ENCODE measurements around the gene PRSS23.

PRSS23 gene

GRCh38 chr11:86802146-86802545 lies 1.8 kb downstream of the PRSS23 start:
- TF ChIP-seq NFIC (IDR thresholded peaks at IDR 0.05) (no peak), EP300 (IDR thresholded peaks at IDR 0.05; ENCODE audit: borderline replicate concordance) (no peak)

GRCh38 chr11:86802601-86803051 lies 2.3 kb downstream of the PRSS23 start:
- TF ChIP-seq TAF1 (IDR thresholded peaks at IDR 0.05; ENCODE audit: low read depth): no peak
- peak; percentile 53 for TF ChIP-seq RAD21 (IDR thresholded peaks at IDR 0.05; ENCODE audit: low read depth)

- TF ChIP-seq REST (IDR thresholded peaks at IDR 0.05; ENCODE audit: low read depth) (no peak), TCF12 (IDR thresholded peaks at IDR 0.05; ENCODE audit: low read depth) (no peak), NFIC (IDR thresholded peaks at IDR 0.05) (no peak), FOXM1 (IDR thresholded peaks at IDR 0.05; ENCODE audit: borderline replicate concordance, low read depth) (no peak), USF1 (IDR thresholded peaks at IDR 0.05) (no peak), EGR1 (IDR thresholded peaks at IDR 0.05) (no peak), TAF1 (IDR thresholded peaks at IDR 0.05; ENCODE audit: low read depth) (no peak), CREB1 (IDR thresholded peaks at IDR 0.05; ENCODE audit: low read depth) (no peak), EP300 (IDR thresholded peaks at IDR 0.05; ENCODE audit: borderline replicate concordance) (no peak), CEBPB (IDR thresholded peaks at IDR 0.05) (no peak)
Observed at GRCh38 chr11:86803136-86804045, 3.0 kb downstream of the PRSS23 start.

- no peak for TF ChIP-seq MAX (IDR thresholded peaks at IDR 0.05)
- no peak for TF ChIP-seq TCF12 (IDR thresholded peaks at IDR 0.05; ENCODE audit: low read depth)
- TF ChIP-seq REST (IDR thresholded peaks at IDR 0.05; ENCODE audit: low read depth): no peak
- TF ChIP-seq NFIC (IDR thresholded peaks at IDR 0.05): no peak
- TF ChIP-seq FOXM1 (IDR thresholded peaks at IDR 0.05; ENCODE audit: borderline replicate concordance, low read depth): no peak
- TF ChIP-seq TEAD4 (IDR thresholded peaks at IDR 0.05): no peak
Observed at GRCh38 chr11:86804951-86805350, 4.6 kb downstream of the PRSS23 start.

GRCh38 chr11:86805873-86806310 lies 5.5 kb downstream of the PRSS23 start:
- TF ChIP-seq MAX (IDR thresholded peaks at IDR 0.05): no peak
- no peak for TF ChIP-seq USF1 (IDR thresholded peaks at IDR 0.05)
- no peak for TF ChIP-seq TAF1 (IDR thresholded peaks at IDR 0.05; ENCODE audit: low read depth)
- TF ChIP-seq EP300 (IDR thresholded peaks at IDR 0.05; ENCODE audit: borderline replicate concordance): no peak
- TF ChIP-seq REST (IDR thresholded peaks at IDR 0.05; ENCODE audit: low read depth): no peak
- no peak for TF ChIP-seq RAD21 (IDR thresholded peaks at IDR 0.05; ENCODE audit: low read depth)

All from Ishikawa (cell line).